ENCODE results near the gene KIF6.
"Not testable (repeated sequence)": the region's sequence is repeated elsewhere in the genome, so short reads cannot be mapped to it uniquely, and the experiment has no call there.

Gene KIF6

DNA sequence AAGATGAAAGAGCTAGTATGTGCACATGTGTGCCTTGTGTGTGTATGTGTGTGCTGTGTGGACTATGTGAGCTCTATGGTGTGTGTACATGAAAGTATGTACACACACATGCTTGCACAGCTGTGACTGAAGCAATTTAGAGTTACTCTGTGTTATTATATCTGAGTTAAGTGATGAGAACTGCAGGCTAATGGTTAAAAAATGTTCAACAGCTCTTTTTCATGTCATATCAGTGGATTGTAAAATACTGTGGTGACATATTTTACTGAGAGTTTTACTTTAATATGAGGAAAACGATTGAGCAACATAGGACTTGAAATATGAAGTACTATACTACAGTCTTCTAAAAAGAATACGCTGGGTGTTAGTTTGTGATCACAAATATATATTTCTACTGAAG is 207.0 kb downstream of the KIF6 start:
- no peak for FAIRE-seq
- no peak for DNase-seq (ENCODE audit: extremely low spot score, insufficient read length, low read depth)

DNA sequence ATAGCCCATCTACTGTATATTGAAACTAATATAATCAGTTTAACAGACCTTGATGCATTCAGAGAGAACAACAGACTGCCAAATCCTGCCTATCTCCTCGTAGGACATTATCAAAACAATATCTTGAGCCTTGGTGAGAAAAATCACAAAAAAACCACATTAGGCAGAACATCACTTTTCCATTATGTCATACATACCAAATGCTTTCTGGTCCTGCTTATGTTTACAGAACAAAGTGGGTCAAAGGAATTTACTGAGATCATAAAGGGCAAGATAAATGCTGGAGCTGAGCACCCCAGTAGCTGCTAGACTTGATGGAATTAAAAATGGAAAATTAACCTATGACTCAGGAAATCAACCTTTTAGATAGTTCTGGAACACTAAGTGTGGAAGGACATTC is 207.5 kb downstream of the KIF6 start:
- FAIRE-seq: no peak
- no peak for DNase-seq (ENCODE audit: extremely low spot score, insufficient read length, low read depth)

DNA sequence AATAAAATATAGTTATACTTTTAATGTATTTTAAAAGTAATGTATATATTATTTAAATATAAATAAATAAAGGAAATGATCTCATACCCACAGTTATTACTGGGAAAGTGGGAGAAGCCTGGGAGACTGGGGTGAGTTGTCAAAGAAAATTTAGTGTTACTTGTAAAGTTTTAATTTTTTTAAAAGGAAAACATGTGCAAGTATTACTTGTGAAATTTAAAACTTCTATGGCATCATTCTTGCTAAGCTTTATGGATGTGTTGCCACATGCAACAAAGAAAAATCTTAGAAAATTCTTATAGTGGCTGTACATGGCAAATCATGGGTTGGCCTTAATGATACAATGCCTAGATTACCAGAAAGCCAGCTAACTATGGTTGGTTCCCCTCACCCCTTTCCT is 208.7 kb downstream of the KIF6 start:
- FAIRE-seq (no peak), DNase-seq (ENCODE audit: extremely low spot score, insufficient read length, low read depth) (no peak)

DNA sequence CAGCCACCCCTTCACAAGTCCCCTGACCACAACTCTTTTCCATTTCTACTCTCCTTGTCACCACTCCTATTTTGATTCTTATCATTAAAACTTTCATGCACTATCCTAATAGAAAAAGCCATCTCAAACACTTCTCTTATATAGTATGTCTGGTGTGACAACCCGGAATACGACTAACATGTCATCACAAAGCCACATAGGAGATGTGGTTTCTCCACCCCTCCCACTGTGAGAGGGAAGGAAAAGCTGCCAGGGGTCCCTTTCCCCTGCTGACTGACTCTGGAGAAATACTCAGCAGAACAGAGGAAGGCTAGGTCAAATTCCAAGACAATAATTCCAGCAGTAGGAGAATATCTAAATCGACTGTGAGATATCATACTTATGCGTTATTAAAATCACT is 209.7 kb downstream of the KIF6 start:
- no peak for FAIRE-seq
- no peak for DNase-seq (ENCODE audit: extremely low spot score, insufficient read length, low read depth)

DNA sequence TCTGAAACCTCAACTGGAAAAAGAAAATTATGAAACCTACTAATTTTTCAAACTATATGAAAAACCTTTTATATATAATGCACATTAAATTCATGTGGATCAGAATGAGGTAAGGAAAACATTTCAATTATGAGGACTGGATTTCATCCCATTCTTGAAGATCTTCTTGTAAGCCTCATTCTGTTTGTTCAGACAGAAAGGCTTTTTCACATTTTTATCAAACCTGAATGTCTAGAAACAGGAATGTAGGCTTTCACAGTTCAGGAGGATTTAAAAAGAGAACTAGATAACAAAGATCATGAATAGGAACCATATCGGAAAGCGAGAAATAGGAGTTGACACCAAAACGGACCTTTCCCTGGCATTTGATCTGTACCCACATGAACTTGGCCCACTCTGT is 210.2 kb downstream of the KIF6 start:
- DNase-seq (ENCODE audit: extremely low spot score, insufficient read length, low read depth) (no peak), FAIRE-seq (no peak)

DNA sequence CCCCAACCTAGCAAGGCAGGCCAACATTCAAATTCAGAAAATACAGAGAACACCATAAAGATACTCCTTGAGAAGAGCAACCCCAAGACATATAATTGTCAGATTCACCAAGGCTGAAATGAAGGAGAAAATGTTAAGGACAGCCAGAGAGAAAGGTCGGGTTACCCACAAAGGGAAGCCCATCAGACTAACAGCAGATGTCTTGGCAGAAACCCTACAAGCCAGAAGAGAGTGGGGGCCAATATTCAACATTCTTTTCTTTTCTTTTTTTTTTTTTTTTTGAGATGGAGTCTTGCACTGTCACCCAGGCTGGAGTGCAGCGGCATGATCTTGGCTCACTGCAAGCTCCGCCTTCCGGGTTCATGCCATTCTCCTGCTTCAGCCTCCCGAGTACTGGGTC is 215.4 kb downstream of the KIF6 start:
- FAIRE-seq; DNase-seq (ENCODE audit: extremely low spot score, insufficient read length, low read depth): not testable (repeated sequence)

DNA sequence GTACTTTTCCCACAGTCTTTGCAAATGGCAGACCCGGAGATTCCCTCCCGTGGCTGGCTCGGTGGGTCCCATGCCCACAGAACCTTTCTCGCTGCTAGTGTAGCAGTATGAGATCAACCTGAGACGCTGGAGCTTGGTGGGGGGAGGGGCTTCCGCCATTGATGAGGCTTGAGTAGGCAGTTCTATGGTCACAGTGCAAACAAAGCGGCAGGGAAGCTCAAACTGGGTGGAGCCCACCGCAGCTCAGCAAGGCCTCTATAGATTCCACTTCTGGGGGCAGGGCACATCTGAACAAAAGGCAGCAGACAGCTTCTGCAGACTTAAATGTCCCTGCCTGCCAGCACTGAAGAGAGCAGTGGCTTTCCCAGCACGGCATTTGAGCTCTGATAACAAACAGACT is 216.7 kb downstream of the KIF6 start:
- no peak for DNase-seq (ENCODE audit: extremely low spot score, insufficient read length, low read depth)
- FAIRE-seq: no peak

DNA sequence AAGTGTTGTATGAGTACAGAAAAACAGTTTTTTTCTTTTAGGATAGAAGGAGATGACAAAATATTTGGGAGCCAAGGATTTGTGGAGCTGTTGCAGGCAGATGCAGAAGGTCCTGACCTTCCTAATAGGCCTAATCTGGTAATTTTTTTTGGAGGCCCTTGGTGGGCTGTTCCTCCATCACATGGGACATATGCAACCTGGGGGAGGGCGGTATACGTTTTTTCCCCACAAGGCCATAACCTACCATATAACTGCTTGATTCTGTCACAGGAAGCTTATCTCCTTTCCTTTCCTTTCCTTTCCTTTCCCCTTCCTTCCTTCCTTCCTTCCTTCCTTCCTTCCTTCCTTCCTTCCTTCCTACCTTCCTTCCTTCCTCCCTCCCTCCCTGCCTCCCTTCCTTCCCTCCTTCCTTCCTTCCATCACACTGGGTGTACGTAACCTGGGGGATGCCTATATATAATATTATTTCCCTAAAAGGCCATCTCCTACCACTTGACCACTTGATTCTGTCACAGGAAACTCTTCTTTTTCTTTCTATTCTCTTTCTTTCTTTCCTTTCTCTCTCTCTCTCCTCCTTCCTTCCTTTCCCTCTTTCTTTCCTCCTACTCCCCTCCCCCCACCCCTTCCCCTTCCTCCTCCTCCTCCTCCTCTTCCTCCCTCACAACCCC is 217.7 kb downstream of the KIF6 start:
- DNase-seq (ENCODE audit: extremely low spot score, insufficient read length, low read depth): no peak
- no peak for FAIRE-seq

DNA sequence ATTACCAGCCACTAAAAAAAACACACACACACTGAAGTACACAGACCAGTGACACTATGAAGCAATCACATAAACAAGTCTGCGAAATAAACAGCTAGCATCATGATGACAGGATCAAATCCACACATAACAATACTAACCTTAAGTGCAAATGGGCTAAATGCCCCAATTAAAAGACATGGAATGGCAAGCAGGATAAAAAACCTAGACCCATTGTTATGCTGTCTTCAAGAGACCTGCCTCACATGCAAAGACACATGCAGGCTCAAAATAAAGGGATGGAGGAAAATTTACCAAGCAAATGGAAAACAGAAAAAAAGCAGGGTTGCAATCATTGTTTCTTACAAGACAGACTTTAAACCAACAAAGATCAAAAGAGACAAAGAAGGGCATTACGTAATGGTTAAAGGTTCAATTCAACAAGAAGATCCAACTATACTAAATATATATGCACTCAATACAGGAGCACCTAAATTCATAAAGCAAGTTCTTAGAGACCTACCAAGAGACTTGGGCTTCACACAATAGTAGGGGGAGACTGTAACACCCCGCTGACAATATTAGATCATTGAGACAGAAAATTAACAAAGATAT is 222.7 kb downstream of the KIF6 start:
- not testable (repeated sequence) for DNase-seq (ENCODE audit: extremely low spot score, insufficient read length, low read depth); FAIRE-seq

DNA sequence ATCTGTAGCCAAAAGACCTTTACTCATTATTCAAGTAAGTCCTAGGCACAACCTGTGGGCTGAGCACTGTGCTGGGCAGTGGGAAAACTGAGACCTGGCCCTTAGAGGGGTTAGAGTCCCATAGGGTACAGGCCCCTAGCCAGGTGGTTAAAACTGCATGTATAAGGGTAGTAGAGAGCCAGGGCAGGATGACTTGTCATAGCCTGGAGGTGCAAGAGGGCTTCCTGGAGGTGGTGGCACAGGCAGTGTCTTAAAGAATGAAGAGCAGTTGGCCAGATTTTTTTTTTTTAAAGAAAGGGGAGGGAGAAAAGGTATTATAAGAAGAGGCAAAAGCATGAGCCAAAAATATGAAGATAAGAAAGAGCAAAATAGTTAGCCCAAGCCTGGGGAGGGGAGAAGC is 226.2 kb downstream of the KIF6 start:
- FAIRE-seq (no peak), DNase-seq (ENCODE audit: extremely low spot score, insufficient read length, low read depth) (no peak)

DNA sequence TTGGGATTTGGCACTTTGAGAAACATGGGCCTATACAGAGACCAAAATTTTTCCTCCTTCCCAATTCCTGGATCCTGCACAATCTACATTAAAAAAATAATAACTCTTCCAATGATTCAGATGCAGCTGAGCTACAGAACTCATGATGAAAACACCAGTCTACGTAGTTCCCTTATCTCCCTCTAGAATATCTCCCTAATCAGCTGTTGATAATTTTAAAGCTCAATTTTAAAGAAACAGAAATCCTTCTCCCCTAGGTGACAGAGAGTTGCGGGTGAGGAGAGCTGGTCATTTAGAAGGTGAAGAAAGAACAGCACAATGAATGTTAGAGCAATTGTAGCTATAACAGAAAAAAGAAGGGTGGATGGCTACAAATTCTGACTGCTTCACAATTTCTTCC is 227.1 kb downstream of the KIF6 start:
- no peak for FAIRE-seq
- no peak for DNase-seq (ENCODE audit: extremely low spot score, insufficient read length, low read depth)

DNA sequence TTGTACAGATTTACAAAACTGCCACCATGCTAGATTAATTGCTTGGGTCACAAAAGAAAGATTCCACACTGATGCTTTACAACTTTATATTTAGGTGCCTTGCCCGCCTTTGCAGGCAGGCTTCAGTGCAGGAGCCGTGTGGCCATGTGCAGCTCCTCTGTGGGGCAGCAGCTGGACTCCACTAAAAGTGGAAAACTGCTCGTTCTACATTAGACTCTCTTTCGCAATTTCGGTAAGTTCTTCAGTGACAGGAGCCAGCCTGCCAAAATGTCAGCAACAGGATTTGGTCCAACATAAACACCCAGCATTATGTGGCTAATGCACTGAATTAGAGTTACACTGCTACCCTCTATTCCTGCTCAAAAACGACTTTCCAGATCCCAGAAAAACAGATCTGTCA is 228.3 kb downstream of the KIF6 start:
- FAIRE-seq: no peak
- no peak for DNase-seq (ENCODE audit: extremely low spot score, insufficient read length, low read depth)

DNA sequence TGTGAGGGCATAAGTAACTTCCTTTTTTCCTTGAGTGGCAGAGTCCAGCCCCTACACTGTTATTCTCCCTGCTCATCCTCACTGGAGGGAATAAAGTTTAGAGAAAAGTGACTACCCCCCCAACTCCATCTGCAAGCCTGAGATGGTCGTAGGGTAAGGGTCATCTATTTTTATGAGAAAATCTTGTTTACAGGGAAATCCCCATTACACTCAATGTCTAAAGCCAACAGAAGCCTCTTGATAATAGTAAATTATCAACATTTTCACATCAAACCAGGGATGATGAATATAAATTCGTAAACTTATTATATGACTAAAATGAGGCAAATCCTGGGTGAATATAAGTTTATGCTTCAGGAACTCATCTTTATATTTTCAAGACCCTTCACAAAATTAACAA is 228.8 kb downstream of the KIF6 start:
- DNase-seq (ENCODE audit: extremely low spot score, insufficient read length, low read depth) (no peak), FAIRE-seq (no peak)

DNA sequence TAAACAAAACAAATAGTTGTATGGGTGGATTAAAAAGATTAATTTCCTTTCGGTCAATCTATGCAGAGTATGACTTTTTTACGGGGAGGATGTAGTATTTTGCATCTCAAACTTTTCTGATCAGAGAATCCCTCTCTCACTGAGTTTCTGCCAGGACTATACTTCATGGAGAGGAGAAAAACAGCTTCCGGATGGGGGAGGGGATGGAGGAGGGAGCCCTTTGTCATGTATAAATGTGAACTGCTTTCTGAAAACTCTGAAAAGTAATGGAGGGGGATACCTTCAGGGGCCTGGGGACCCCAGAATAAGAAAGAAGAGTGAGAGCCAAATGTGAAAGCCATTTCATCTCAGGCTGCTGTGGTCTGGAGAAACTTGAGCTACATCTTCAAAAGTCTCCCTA is 229.6 kb downstream of the KIF6 start:
- DNase-seq (ENCODE audit: extremely low spot score, insufficient read length, low read depth): no peak
- no peak for FAIRE-seq

DNA sequence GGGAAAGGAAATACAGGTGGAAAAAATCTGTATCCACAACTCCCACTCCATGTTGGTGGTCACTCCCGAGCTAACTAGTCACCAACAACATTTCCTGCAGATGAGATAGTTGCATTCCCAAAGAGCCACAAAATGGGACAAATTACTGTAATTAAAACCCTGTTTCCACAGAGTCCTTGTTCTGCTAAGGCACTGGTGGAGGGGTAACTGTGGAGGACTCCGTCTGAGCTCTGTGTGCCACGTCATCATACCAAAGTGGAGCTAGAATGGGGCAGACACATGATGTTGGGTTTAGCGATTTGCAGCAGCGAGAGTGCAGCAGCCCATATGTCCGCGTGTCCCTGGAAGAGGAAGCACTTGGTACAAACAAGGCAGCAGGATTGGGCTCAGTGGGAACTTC is 230.2 kb downstream of the KIF6 start:
- DNase-seq (ENCODE audit: extremely low spot score, insufficient read length, low read depth) (no peak), FAIRE-seq (no peak)

DNA sequence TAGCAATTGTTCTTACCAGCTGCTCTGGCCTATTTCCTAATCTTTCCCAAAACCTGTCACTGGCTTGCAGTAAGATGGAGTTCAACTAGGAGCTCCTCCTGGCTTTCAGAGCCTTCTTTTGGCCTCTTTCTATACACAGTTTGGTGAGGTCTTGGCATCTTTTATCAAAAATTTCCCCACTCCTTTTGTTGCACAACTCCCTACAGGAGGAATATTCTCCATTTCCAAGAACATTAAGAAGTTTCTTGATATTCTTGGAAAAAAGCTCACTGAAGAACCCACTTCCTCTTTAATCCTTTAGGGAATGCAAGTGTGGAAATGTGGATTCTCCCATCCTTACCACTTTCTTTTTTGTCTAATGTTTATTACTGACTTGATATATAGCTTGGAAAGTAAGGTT is 231.4 kb downstream of the KIF6 start:
- DNase-seq (ENCODE audit: extremely low spot score, insufficient read length, low read depth) (no peak), FAIRE-seq (no peak)

DNA sequence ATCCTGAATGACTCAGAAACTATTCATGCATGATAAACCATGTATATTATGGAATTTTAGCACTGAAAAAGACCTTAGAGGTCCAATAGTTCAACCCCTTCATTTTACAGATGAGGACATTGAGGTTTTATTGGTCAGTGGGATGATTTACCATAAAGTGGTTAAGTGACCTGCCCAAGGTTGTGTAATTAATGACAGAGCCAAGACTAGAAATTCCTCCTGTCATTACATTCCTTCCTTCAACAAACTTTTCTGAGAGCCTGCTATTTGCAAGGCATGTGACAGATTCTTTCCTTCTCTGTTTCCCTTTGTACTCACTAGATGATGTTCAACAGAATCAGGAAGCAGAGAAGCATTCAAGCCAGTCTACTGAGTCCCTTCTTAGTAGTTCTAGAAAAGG is 232.0 kb downstream of the KIF6 start:
- FAIRE-seq (no peak), DNase-seq (ENCODE audit: extremely low spot score, insufficient read length, low read depth) (no peak)

DNA sequence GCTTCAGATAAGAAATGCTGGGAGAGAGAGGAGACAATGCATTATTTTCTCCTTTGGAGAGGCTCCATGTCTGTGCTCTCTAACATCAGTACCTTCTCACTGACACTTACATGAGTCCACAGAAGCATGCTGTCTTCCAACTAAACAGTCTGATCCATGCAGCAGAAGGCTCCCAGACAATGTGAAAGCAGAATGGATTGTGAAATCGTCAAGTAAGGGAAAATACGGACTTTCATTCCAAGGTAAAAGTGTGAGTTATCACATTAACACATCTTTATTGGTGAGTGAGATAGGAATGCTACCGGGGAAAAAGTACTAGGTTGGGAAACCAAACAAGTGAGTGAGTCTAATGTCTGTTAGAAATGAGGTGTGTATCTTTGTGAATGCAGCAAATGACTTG is 235.1 kb downstream of the KIF6 start:
- DNase-seq (ENCODE audit: extremely low spot score, insufficient read length, low read depth) (no peak), FAIRE-seq (no peak)

DNA sequence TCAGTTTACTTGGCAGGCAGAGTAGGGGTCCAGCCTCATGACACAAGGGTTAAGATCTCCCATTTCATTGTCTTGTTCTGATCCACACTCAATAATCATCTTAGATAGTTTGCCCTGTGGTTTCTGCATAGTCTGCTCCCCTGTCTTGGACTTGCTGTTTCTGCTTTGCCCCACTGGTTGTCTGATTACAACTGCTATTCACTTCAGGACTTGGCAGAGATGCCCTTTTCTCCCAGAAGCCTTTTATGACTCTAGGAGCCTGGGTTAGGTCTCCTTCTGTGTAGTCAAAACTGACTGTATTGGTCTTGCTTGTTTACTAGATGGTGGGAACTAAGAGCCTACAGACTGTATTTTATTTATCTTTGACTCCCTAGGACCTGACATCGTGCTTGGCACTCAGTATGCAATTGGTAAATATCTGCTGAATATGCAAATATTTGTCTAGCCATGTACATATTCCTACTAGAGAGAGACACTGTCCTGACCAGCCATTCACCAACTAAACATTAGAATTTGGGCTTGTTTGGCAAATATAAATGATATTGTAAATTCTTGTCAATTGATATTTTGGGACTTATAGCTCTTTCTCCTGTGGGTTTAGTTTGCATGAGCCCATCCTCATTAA is 236.8 kb downstream of the KIF6 start:
- FAIRE-seq (no peak), DNase-seq (ENCODE audit: extremely low spot score, insufficient read length, low read depth) (no peak)

DNA sequence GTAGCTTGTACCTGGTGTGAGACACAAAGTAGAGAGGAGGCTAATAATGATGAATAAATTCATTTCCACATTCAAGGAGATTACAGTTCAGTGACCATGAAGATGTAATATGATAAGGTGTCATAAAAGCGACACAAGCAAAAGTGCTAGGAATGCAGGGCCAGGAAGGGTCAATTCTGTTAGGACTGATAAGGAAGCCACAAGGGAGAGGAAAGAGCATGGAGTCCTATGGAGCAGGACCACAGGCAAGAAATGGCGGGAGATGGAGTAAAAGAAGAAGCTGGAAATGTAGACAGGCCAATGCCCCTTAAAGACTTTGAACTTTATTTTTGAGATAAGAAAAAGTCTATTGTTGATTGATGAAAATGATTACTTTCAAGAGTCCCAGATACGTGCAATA is 240.9 kb downstream of the KIF6 start:
- FAIRE-seq (no peak), DNase-seq (ENCODE audit: extremely low spot score, insufficient read length, low read depth) (no peak)

DNA sequence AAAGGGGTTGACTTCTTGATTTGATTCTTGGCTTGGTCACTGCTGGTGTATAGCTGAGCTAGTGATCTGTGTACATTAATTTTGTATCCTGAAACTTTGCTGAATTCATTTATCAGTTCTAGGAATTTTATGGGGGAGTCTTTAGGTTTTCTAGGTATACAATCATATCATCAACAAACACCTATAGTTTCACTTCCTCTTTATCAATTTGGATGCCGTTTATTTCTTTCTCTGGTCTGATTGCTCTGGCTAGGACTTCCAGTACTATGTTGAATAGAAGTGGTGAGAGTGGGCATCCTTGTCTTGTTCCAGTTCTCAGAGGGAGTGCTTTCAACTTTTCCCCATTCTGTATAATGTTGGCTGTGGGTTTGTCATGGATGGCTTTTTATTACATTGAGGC is 245.4 kb downstream of the KIF6 start:
- not testable (repeated sequence) for DNase-seq (ENCODE audit: extremely low spot score, insufficient read length, low read depth); FAIRE-seq

DNA sequence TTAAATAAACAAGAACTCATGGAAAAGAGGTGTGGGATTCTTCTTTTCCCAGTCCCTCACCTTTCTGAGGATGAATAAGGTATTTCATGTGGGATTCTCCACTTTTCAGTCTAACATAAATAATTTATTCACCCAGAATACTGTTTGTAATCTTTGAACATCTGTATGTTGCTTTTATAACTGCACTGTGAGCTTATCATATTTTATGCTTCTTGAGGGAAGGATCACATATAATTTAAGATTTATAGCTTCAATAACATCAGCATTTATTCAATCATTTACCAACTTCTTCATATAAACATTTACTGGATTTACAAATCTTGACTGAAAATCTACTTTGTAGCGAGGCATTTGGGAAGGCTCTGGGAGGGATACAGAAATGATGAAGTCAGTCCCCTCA is 248.5 kb downstream of the KIF6 start:
- DNase-seq (ENCODE audit: extremely low spot score, insufficient read length, low read depth) (no peak), FAIRE-seq (no peak)
